Measurements from ENCODE around the gene SBSN. TPM values are rescaled to one million over a fixed set of nuclear protein-coding genes. Genes with fewer than 3 reads are reported as not detected.

SBSN gene
- polyA plus RNA-seq, 1 donor = 0.74 TPM

Other genes with a start within 250 kb of the SBSN start
- 0.31 TPM for gene HAMP, start 245.8 kb downstream of the SBSN start, polyA plus RNA-seq (ENCODE audit: insufficient read length)
- gene MAG, start 236.2 kb downstream of the SBSN start, polyA plus RNA-seq (ENCODE audit: insufficient read length) = 0.84 TPM
- 0.72 TPM for gene CD22, start 199.1 kb downstream of the SBSN start, polyA plus RNA-seq (ENCODE audit: insufficient read length)
- not detected for gene FFAR1, start 180.4 kb downstream of the SBSN start, polyA plus RNA-seq (ENCODE audit: insufficient read length)
- not detected for gene FFAR3, start 169.9 kb downstream of the SBSN start, polyA plus RNA-seq (ENCODE audit: insufficient read length)
- gene GPR42, start 157.2 kb downstream of the SBSN start, polyA plus RNA-seq (ENCODE audit: insufficient read length) = not detected
- 0.65 TPM for gene FFAR2, start 80.1 kb downstream of the SBSN start, polyA plus RNA-seq (ENCODE audit: insufficient read length)
- 6.6 TPM for gene KRTDAP, start 37.8 kb downstream of the SBSN start, polyA plus RNA-seq (ENCODE audit: insufficient read length)
- gene DMKN, start 14.7 kb downstream of the SBSN start, polyA plus RNA-seq (ENCODE audit: insufficient read length) = 4.2 TPM
- not detected for gene GAPDHS, start 5.1 kb upstream of the SBSN start, polyA plus RNA-seq (ENCODE audit: insufficient read length)
- 48.9 TPM for gene TMEM147, start 17.3 kb upstream of the SBSN start, polyA plus RNA-seq (ENCODE audit: insufficient read length)
- gene ATP4A, start 35.3 kb upstream of the SBSN start, polyA plus RNA-seq (ENCODE audit: insufficient read length) = not detected
- gene PMIS2, start 57.9 kb upstream of the SBSN start, polyA plus RNA-seq (ENCODE audit: insufficient read length) = not detected
- gene HAUS5, start 84.4 kb upstream of the SBSN start, polyA plus RNA-seq (ENCODE audit: insufficient read length) = 13.7 TPM
- 50.1 TPM for gene RBM42, start 100.7 kb upstream of the SBSN start, polyA plus RNA-seq (ENCODE audit: insufficient read length)
- 3.4 TPM for gene ETV2, start 113.4 kb upstream of the SBSN start, polyA plus RNA-seq (ENCODE audit: insufficient read length)
- 256 TPM for gene COX6B1, start 120.0 kb upstream of the SBSN start, polyA plus RNA-seq (ENCODE audit: insufficient read length)
- 0.32 TPM for gene UPK1A, start 138.2 kb upstream of the SBSN start, polyA plus RNA-seq (ENCODE audit: insufficient read length)
- gene ZBTB32, start 176.2 kb upstream of the SBSN start, polyA plus RNA-seq (ENCODE audit: insufficient read length) = 0.15 TPM
- gene KMT2B, start 189.7 kb upstream of the SBSN start, polyA plus RNA-seq (ENCODE audit: insufficient read length) = 24.6 TPM
- 6.2 TPM for gene IGFLR1, start 214.1 kb upstream of the SBSN start, polyA plus RNA-seq (ENCODE audit: insufficient read length)
- 18.2 TPM for gene U2AF1L4, start 217.1 kb upstream of the SBSN start, polyA plus RNA-seq (ENCODE audit: insufficient read length)
- gene PSENEN, start 217.3 kb upstream of the SBSN start, polyA plus RNA-seq (ENCODE audit: insufficient read length) = 31.7 TPM
- 8.9 TPM for gene LIN37, start 220.3 kb upstream of the SBSN start, polyA plus RNA-seq (ENCODE audit: insufficient read length)
- 816 TPM for gene HSPB6, start 228.7 kb upstream of the SBSN start, polyA plus RNA-seq (ENCODE audit: insufficient read length)
- 16.3 TPM for gene PROSER3, start 229.9 kb upstream of the SBSN start, polyA plus RNA-seq (ENCODE audit: insufficient read length)
- 19.9 TPM for gene ARHGAP33, start 247.3 kb upstream of the SBSN start, polyA plus RNA-seq (ENCODE audit: insufficient read length)

Measured in hindlimb muscle (tissue), 1 donor.